ENCODE measurements around the gene FLNC. TPM values are rescaled to one million over a fixed set of nuclear protein-coding genes. Genes with fewer than 3 reads are reported as not detected.

FLNC gene
- total RNA-seq, 1 experiment from 2014 or later: 10.2 TPM

GRCh38 chr7:128791972-128792327 is 38.3 kb upstream of the FLNC start:
- no peak for DNase-seq (ENCODE audit: low read depth, low spot score)
- TF ChIP-seq POLR2AphosphoS5 (IDR thresholded peaks at IDR 0.05; ENCODE audit: low read depth, low read length): no peak
- TF ChIP-seq REST (IDR thresholded peaks at IDR 0.05; ENCODE audit: insufficient read depth in 1 of 2, low read depth in 2 of 2, low read length in 1 of 2): no peak
- no peak for TF ChIP-seq TCF7L2 (IDR thresholded peaks at IDR 0.05; ENCODE audit: low read depth, low read length)
- intact Hi-C loops (cut with micrococcal nuclease; ENCODE audit: unreplicated experiment): loop anchor here (5.0 kb wide), 1 partner anchor 90 kb away; no protein-coding TSS in a partner anchor
- Histone ChIP-seq H3K27me3 (ENCODE audit: control insufficient read depth, insufficient read depth, low read length) (peaks cover 14% of the 10 kb centered on the region), H3K4me3 (ENCODE audit: low read depth in 2 of 2, low read length in 2 of 2) (peak overlapping the region; percentile 63 to 65; a peak in 2 of 4 replicates), H3K27ac (ENCODE audit: low read length) (no peak overlapping the region), H3K9me3 (ENCODE audit: control insufficient read depth, insufficient read depth, low read depth, low read length) (no peaks in the 10 kb centered on the region), H3K4me1 (ENCODE audit: control insufficient read depth, insufficient read depth, low read length) (no peaks in the 10 kb centered on the region; the same call in 1 of the 2 replicates), H3K36me3 (ENCODE audit: control insufficient read depth, insufficient read depth, low read length) (no peaks in the 10 kb centered on the region; the same call in 1 of the 2 replicates)
- ChIA-PET CTCF (no interaction called here), POLR2A (no interaction called here)
- BruUV-seq (replicated peaks): no TSS peak
- ATAC-seq: no peak
- in situ Hi-C loops (cut with HindIII; ENCODE audit: low pct_unique_long_range_greater_than_20kb, low sequenced_read_pairs): no loop called here

GRCh38 chr7:128792471-128793180 is 37.6 kb upstream of the FLNC start:
- ChIA-PET CTCF (no interaction called here), POLR2A (no interaction called here)
- intact Hi-C loops (cut with micrococcal nuclease; ENCODE audit: unreplicated experiment): loop anchor here (5.0 kb wide), 1 partner anchor 90 kb away; no protein-coding TSS in a partner anchor

More at GRCh38 chr7:128792471-128793180, 37.6 kb upstream of the FLNC start:
- in situ Hi-C loops (cut with HindIII; ENCODE audit: low pct_unique_long_range_greater_than_20kb, low sequenced_read_pairs): no loop called here
- H3K4me3 ChIP-seq (ENCODE audit: low read depth in 2 of 2, low read length in 2 of 2): no peak overlapping the region; a peak in 1 of 4 replicates
- ATAC-seq (no peak), DNase-seq (ENCODE audit: low read depth, low spot score) (no peak)
- H3K27me3 ChIP-seq (ENCODE audit: control insufficient read depth, insufficient read depth, low read length): peaks cover 11% of the 10 kb centered on the region
- BruUV-seq (replicated peaks): no TSS peak
- H3K36me3 ChIP-seq (ENCODE audit: control insufficient read depth, insufficient read depth, low read length): no peaks in the 10 kb centered on the region; the same call in 1 of the 2 replicates
- no peak overlapping the region for H3K27ac ChIP-seq (ENCODE audit: low read length)
- H3K9me3 ChIP-seq (ENCODE audit: control insufficient read depth, insufficient read depth, low read depth, low read length): no peaks in the 10 kb centered on the region
- no peak for TF ChIP-seq REST (IDR thresholded peaks at IDR 0.05; ENCODE audit: insufficient read depth in 1 of 2, low read depth in 2 of 2, low read length in 1 of 2)
- H3K4me1 ChIP-seq (ENCODE audit: control insufficient read depth, insufficient read depth, low read length): no peaks in the 10 kb centered on the region; the same call in 1 of the 2 replicates
